HG03378 (cell line): Measurements from ENCODE around the gene FBXO28.

Source experiments
- ATAC-seq: cut with Tn5 transposase; IDR thresholded peaks from one replicate; pipeline ENCODE4 v1.9.1; 2021; ENCODE audit warnings: mild to moderate bottlenecking, moderate library complexity; ENCODE audit not compliant: unreplicated experiment

Gene FBXO28

DNA sequence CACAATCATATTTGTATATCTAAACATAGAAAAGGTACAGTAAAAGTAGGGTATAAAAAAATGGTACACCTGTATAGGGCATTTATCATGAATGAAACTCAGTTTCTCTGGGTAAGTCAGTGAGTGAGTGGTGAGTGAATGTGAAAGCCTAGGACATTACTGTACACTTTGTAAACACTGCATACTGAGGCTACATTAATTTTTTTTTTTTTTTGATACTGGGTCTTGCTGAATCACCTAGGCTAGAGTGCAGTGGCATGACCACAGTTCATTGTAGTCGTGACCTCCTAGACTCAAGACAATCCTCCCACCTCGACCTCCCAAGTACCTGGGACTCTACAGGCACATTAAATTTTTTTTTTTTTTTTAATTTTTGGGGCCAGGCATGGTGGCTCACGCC lies 27.8 kb downstream of the FBXO28 start:
- ATAC-seq, result no peak

DNA sequence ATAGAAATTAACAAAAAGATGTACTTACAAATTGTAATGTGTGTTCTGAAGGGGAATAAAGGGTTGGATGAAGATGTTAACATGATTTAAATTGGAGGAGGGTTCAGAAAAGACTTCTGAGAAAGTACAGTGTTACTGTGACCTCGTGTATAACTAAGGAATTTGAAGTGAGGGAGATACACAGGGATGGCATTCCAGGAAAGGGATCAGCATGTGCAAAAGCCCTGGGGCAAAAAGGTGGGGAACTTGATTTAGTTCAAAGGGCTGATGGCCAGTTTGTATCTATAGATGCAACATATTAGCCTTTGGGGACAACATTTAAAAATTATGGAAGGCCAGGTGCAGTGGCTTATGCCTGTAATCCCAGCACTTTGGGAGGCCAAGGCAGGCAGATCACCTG lies 35.8 kb downstream of the FBXO28 start:
- ATAC-seq, result no peak

DNA sequence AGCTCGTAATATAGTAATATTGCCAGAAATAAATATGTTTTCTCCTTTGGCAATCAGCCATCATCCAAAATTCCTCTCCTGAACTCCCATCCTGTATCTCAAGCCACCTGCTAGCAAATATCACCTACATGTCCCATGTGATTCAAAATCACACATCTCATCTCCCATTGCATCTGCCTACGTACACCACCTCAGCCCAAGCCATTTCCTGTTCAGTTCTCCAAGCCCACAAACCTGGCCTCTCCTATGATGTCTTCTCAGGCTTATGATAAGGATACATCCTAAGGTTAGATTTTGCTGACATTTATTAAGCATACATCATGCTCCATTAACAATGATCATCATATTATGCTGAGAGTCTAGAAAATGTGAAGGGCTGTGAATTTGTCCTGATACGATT lies 37.2 kb downstream of the FBXO28 start:
- ATAC-seq, result no peak

DNA sequence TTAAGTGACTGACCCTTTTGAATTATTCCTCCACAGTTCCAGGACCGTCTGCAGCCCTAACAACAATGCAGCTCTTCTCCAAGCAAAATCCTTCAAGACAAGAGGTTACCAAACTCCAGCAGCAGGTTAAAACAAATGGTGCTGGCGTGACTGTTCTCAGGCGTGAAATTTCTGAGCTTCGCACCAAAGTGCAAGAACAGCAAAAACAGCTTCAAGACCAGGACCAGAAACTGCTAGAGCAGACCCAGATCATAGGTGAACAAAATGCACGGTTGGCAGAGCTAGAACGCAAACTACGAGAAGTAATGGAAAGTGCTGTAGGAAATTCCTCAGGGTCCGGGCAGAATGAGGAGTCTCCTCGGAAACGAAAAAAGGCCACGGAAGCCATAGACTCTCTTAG lies 43.4 kb downstream of the FBXO28 start:
- no peak for ATAC-seq

DNA sequence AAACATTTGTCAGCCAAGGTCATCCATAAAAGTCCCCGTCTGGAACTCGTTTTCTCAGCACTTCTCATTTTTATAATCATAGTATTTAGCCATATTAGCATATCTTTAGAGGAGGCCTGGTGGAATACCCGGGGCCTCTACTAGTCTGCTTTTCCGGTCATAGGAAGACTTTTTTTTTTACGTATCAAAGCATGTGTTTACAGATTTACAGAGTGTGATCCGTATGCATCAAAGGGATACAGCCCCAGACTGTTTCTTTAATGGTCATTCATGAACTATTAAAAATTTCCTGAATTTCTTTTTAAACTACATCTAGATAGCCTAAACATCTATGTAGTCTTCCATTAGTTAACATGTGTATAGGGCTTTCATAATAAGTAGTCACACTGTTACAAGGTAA lies 45.6 kb downstream of the FBXO28 start:
- ATAC-seq, result no peak

DNA sequence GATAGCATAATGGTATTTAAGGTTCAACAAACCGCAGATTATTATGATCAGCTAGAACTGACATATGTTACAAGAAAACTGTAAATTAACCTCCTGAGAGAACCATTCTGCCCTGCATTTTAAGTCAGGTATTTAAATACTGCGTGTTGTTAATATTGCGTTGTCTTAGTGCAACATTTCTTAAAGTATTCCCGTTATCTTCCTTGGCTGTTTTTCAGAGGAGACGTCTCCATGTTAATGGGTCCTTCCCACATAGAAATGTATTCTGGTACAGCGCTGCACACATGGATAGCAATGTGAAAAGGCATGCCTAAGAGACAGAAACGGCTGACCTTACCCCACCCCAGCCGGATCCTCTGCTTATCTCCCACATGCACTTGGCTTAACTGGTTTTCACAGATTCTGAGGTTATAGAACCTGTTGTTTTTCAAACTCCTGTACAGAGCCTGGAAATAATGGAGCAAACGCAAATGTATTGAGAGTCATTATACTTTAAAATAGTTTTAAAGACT lies 46.3 kb downstream of the FBXO28 start:
- ATAC-seq, result no peak

DNA sequence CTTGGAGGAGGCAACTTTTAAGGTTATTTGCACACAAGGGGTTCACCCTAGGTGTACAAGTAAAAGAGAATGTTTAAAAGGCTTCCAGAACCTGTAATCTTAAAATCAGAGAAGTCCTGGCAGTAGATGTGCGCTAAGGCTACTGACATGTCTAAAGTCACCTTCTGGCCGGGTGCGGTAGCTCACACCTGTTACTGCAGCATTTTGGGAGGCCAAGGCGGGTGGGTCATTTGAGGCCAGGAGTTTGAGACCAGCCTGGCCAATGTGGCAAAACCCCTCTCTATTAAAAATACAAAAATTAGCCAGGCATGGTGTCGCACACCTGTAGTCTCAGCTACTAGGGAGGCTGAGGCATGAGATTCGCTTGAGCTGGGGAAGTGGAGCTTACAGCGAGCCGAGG lies 48.9 kb downstream of the FBXO28 start:
- ATAC-seq, result no peak

DNA sequence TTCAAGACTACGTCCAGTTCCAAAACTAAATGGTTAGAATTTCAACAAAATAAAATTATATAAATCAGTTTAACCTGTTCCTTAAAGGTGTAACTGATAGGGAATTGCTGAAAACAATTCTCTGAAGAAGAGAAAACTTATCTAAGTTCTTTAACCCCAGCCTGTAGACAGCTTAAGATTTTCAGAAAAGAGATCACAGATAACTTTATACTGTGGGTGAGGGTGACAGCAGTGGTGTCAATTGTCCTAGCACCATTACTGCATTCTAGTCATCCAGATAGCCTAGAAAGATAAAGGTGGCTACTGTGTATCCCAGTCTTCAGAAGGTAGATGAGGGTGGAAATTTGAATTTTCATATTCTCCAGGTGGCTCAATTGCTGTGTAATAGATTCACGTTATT lies 49.4 kb downstream of the FBXO28 start:
- no peak for ATAC-seq

DNA sequence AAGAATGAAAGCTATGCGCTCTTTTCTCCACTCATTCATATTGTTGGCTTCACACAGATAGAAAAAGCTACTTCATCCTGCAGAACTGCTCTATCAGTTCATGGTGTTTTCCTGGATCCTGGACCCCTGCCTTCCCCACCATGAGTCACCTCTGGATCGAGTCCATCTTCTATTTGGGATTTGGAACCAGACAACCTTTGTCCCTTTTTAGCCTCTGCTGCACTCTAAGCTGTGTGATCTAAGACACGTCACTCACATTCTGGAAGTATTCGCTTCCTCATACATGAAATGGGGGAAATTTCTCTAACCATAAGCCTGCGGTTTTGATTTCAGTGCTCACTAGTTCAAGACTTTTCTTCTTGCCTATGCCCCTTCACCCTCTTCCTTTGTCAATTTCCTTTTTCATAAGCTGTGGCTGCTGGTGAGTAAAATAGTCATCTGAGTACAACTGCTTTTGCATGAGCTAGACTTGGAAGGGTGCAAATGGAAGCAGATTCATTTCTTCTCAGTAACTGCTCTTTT lies 55.0 kb downstream of the FBXO28 start:
- peak; percentile 98 for ATAC-seq

DNA sequence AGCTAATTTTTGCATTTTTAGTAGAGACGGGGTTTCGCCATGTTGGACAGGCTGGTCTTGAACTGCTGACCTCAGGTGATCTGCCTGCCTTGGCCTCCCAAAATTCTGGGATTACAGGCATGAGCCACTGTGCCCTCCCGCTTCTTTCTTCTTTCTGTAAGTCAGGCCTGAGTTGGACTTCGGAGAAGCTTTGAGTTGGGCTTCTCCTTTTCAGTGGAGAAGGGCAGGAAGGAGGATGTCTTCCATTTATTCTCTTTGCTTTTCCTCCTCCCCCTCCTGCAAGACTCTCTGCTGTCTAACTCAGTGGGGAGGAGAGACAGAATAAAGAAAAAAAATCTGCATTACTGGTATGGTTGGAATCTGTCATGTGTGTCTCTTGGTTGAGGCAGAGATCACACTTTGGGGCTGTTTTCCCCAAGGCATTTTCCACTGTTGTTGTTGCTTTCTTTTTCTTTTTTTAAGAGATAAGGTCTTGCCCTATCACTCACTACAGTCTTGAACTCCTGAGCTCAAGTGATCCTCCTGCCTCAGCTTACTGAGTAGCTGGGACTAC lies 55.9 kb downstream of the FBXO28 start:
- ATAC-seq, result no peak

DNA sequence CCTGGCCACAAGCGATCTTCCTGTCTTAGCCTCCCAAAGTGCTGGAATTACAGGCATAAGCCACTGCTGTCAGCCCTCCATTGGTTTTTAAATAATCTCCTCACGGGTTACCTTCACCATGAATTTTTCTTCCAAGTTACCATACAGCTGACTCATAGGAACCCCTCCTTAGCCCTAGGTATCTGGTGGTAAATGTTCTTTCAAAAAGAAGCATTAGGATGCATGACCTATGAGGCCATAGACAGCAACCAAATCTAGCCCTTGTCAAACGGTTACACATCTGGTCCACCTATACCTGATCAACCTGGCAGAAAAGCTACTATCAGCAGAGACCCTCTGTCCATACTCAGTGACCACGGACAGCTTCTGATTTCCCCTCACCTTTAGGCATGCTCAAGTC lies 56.4 kb downstream of the FBXO28 start:
- no peak for ATAC-seq

DNA sequence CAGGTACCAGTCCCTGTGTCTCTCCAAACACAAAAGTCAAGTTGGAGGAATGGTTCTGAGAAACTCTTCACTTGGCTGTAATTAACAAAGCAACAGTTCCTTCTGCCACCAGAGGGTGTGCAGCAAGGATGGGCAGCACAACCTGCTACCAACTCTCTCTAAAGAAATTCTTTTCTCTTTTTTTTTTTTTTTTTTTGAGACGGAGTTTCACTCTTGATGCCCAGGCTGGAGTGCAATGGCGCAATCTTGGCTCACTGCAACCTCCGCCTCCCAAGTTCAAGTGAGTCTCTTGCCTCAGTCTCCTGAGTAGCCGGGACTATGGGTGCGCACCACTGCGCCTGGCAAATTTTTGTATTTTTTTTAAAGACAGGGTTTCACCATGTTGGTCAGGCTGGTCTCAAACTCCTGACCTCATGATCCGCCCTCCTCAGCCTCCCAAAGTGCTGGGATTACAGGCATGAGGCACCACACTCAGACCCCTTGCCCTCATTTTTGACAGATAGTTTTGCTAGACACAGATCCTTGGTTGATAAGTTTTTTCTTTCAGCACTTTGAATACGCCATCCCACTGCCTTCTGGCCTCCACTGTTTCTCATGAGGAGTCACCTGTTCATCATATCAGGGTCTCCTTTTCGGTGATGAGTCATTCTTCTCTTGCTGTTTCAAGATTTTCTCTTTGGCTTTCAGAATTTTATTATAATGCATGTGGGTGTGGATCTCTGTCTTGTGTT lies 57.0 kb downstream of the FBXO28 start:
- no peak for ATAC-seq

DNA sequence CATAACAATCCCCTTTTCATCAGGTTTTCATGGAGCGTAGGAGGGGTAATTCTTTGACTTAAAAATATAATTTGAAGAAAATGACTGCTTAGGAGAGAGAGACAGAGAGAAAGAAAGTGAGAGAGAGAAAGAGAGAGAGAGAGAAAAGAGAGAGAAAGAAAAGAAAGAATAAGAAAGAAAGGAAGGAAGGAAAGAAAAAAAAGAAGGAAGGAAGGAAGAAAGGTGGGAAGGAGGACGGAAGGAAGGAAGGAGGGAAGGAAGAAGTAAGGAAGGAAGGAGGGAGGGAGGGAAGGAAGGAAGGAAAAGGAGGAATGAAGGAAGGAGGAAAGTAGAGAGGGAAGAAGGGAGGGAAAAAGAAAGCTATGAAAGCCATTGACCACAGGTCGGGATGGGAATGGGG lies 58.3 kb downstream of the FBXO28 start:
- no peak for ATAC-seq

DNA sequence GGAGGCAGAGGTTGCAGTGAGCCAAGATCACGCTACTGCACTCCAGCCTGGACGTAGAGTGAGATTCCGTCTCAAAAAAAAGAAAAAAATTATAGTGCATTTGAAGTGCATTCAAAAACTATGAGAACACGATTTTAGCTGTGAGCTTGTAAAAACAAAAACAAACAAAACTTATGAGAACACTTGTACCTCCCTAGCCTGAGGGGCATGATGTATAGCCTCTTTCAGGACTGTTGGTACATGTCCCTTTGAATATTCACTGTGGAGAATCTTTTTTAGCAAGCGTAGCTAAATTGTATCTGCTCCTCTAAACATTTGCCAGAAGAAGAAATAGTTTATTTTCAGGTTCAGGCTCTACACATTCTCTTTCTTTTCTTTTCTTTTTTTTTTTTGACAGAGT lies 59.6 kb downstream of the FBXO28 start:
- no peak for ATAC-seq

DNA sequence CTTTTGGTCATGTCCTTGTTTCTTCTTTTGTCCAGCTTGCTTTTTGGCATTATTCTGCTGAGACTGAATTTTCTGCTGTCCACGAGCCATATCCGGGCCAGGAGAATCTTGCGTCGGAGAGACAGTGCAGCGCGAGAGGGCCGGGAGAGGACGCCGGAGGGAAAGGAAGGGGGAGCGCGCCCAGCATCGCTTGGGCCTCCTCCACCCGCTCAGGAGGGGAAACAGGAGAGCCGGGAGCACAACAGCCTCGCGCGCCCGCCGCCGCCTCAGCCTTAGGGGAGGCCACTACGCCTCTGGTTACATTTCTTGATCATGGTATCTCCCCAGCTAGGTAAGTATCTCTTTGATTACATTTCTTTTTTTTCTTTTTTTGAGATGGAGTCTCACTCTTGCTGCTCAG lies 61.7 kb downstream of the FBXO28 start:
- no peak for ATAC-seq

DNA sequence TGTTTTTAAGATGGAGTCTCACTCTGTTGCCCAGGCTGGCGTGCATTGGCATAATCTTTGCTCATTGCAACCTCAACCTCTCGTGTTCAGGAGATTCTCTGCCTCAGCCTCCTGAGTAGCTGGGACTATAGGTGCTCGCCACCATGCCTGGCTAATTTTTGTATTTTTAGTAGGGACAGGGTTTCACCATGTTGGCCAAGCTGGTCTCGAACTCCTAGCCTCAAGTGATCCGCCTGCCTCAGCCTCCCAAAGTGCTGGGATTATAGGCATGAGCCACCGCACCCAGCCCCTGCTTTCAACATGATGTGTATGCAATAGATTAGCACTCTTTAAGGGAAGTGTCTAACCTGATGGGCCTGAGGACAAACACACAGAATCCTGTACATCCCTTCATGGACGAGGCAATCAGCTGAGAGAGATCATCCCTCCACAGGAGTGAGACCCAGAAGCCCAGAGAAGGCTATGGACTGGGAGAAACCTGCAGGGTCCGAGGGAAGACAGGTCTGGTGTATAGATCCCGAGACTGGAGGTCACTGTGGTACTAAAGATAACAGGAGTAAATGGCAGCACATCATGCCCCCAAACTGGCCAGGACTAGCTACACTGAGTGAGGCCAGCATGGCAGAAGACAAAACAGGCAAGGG lies 63.6 kb downstream of the FBXO28 start:
- ATAC-seq, result no peak

DNA sequence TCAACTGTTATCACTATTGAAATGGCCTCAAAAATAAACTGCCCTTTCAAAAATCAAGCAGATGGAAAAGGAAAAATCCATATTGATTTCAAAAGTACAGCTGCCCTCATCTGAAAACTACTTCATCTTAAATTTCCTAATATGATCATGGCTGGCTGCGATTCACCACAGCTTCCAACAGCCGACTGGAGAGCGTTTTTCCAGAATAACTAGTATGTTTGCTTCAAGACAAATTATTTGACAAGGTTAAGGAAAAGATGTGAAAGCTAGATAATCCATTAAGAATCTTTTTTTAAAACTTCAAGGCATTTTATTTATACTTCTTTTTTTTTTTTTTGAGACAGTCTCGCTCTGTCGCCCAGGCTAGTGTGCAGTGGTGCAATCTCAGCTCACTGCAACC lies 65.0 kb downstream of the FBXO28 start:
- ATAC-seq, result no peak

DNA sequence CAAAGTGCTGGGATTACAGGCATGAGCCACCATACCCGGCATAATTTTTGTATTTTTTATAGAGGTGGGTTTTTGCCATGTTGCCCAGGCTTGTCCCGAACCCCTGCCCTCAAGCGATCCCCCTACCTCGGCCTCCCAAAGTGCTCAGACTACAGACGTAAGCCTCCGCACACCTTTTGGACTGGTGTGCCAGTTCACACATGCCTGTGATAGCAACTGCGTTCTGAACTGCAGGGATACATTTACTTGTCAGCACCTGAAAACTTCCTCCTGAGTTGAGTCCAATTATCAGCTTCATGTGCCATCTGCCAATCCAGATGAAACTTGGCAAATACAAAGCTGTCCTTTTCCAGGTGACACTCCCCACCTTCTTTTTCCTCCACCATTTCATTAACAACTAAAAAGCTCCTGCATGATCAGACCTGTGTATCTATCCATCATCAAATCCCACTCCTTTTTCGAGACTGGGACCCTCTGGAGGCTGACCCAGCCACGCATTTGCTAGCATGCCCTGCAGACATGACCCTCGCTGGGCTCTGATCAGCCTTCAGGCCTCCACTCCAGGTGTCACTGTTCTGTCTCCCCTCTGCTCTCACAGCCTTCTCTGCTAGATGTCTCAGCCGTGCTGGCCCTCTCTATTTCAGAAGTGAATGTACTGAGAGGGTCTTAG lies 67.0 kb downstream of the FBXO28 start:
- ATAC-seq, result no peak

DNA sequence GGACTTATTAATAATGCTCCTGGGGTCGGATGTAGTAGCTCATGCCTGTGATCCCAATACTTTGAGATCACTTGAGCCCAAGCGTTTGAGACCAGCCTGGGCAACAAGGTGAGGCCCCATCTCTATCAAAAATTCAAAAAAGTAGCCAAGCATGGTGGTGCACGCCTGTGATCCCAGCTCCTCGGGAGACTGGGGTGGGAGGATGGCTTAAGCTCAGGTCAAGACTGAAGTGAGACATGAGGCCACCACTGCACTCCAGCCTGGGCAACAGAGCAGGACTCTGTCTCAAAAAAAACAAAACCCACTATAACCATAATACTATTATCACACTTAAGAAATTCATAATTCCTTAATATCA lies 67.5 kb downstream of the FBXO28 start:
- ATAC-seq, result no peak

DNA sequence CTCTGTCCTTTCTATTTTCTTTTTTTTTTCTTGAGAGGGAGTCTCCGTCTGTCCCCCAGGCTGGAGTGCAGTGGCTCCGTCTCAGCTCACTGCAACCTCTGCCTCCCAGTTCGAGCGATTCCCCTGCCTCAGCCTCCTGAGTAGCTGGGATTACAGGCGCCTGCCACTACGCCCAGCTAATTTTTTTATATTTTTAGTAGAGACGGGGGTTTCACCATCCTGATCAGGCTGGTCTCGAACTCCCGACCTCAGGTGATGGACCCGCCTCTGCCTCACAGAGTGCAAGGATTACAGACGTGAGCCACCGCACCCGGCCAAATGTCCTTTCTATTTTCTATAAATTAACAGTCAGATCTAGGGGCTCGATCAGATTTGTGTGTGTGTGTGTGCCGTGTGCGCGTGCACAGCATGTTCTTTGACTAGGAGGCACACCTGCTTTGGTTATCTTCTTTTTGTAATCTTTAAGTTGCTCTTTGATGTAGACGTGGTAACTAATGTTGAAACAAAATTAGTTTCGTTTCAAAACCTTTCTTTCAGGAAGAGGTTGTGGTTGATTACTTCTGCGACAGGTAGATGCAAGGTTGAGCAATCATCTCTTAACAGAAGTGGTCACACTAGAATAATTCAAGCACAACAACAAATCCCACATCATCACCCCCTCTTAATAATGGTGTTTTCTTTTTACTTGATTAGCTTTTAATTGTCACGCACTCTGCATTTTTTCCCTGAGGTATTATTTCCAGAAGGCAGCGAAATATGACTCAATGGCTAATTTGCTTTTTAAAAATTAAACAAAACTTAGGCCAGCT lies 68.3 kb downstream of the FBXO28 start:
- peak; percentile 50 for ATAC-seq
